Ishikawa (cell line): ENCODE data around the gene FHIT.

Source experiments
- CEBPB ChIP-seq: IDR thresholded peaks from 2 replicates; pipeline ENCODE4 v1.6.1; 2012
- CREB1 ChIP-seq: IDR thresholded peaks from 2 replicates; pipeline ENCODE4 v1.6.1; 2012; ENCODE audit warnings: low read depth
- EGR1 ChIP-seq: IDR thresholded peaks from 2 replicates; pipeline ENCODE4 v1.6.1; 2012
- EP300 ChIP-seq: IDR thresholded peaks from 2 replicates; pipeline ENCODE4 v1.6.1; 2012; ENCODE audit warnings: borderline replicate concordance
- FOXM1 ChIP-seq: IDR thresholded peaks from 2 replicates; pipeline ENCODE4 v1.6.1; 2012; ENCODE audit warnings: low read depth, borderline replicate concordance
- NFIC ChIP-seq: IDR thresholded peaks from 2 replicates; pipeline ENCODE4 v1.6.1; 2012
- RAD21 ChIP-seq: IDR thresholded peaks from 2 replicates; pipeline ENCODE4 v1.6.1; 2012; ENCODE audit warnings: low read depth
- TAF1 ChIP-seq: IDR thresholded peaks from 2 replicates; pipeline ENCODE4 v1.6.1; 2012; ENCODE audit warnings: low read depth, mild to moderate bottlenecking
- TCF12 ChIP-seq: IDR thresholded peaks from 2 replicates; pipeline ENCODE4 v1.6.1; 2012; ENCODE audit warnings: low read depth
- TEAD4 ChIP-seq: IDR thresholded peaks from 2 replicates; pipeline ENCODE4 v1.6.1; 2012
- YY1 ChIP-seq: IDR thresholded peaks from 2 replicates; pipeline ENCODE4 v1.6.1; 2012; ENCODE audit warnings: low read depth
- TF ChIP-seq, protein P1 (sequence below): IDR thresholded peaks from 2 replicates; pipeline ENCODE4 v1.6.1; 2012
- TF ChIP-seq, protein P2 (sequence below): IDR thresholded peaks from 2 replicates; pipeline ENCODE4 v1.6.1; 2012
- TF ChIP-seq, protein P3 (sequence below): IDR thresholded peaks from 2 replicates; pipeline ENCODE4 v1.6.1; 2012; ENCODE audit warnings: low read depth, mild to moderate bottlenecking

DNA sequence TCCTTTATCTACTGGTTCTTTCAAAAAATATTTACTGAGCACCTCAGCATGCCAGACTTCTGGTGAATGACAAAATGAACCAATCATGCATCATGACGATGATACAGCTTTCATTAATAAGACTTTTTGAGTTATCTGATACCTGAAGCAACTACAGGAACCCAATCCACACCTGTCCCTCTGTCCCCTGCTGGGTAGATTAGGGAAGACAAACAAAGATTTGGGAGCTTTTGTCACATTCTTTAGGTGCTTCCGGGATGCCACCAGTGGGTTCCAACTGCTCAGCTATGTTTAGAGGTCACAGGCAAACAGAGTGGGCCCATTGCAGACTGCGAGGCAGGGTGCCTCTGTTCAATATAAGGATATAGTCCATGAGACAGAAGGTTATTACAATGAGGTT lies 1180.9 kb downstream of the FHIT start:
- TF ChIP-seq, protein P1, sequence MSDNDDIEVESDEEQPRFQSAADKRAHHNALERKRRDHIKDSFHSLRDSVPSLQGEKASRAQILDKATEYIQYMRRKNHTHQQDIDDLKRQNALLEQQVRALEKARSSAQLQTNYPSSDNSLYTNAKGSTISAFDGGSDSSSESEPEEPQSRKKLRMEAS = no peak
- TF ChIP-seq EP300 (no peak), TCF12 (no peak), RAD21 (no peak), CEBPB (no peak), EGR1 (no peak), CREB1 (no peak), YY1 (no peak), TEAD4 (no peak), FOXM1 (no peak), TAF1 (no peak), NFIC (no peak)
- TF ChIP-seq, protein P2, sequence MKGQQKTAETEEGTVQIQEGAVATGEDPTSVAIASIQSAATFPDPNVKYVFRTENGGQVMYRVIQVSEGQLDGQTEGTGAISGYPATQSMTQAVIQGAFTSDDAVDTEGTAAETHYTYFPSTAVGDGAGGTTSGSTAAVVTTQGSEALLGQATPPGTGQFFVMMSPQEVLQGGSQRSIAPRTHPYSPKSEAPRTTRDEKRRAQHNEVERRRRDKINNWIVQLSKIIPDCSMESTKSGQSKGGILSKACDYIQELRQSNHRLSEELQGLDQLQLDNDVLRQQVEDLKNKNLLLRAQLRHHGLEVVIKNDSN = no peak
- TF ChIP-seq, protein P3, sequence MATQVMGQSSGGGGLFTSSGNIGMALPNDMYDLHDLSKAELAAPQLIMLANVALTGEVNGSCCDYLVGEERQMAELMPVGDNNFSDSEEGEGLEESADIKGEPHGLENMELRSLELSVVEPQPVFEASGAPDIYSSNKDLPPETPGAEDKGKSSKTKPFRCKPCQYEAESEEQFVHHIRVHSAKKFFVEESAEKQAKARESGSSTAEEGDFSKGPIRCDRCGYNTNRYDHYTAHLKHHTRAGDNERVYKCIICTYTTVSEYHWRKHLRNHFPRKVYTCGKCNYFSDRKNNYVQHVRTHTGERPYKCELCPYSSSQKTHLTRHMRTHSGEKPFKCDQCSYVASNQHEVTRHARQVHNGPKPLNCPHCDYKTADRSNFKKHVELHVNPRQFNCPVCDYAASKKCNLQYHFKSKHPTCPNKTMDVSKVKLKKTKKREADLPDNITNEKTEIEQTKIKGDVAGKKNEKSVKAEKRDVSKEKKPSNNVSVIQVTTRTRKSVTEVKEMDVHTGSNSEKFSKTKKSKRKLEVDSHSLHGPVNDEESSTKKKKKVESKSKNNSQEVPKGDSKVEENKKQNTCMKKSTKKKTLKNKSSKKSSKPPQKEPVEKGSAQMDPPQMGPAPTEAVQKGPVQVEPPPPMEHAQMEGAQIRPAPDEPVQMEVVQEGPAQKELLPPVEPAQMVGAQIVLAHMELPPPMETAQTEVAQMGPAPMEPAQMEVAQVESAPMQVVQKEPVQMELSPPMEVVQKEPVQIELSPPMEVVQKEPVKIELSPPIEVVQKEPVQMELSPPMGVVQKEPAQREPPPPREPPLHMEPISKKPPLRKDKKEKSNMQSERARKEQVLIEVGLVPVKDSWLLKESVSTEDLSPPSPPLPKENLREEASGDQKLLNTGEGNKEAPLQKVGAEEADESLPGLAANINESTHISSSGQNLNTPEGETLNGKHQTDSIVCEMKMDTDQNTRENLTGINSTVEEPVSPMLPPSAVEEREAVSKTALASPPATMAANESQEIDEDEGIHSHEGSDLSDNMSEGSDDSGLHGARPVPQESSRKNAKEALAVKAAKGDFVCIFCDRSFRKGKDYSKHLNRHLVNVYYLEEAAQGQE = no peak
